Measurements from ENCODE around the gene N4BP3. TPM values are rescaled to one million over a fixed set of nuclear protein-coding genes. Genes with fewer than 3 reads are reported as not detected.
A peak's percentile ranks its signal among the peaks of the same experiment; 100 is the strongest.

Gene N4BP3
- total RNA-seq, 1 donor from 2014 or later = 107 TPM

DNA sequence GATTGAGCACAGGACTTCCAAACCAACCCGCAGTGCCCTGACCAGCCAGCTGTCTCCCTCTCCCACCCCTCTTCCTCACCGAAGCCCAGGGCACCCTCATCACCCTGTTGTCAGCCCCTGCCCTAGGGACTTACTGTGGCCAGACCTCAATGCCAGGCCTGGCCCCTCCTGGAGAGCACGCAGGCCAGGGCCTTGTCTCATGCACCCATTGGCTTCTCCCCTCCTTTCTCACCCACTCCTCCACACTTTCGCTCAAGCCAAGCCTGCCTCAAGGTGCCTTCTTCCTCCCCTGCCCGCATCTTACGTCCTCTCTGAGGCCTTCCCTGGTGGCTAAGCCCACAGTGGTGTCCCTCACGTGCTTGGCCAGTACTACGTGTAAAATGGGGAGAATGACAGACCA lies 33.3 kb upstream of the N4BP3 start:
- H3K36me3 Mint-ChIP-seq (ENCODE audit: low read depth, unreplicated experiment) = peaks cover 4% of the 10 kb centered on the region
- peaks cover 26% of the 10 kb centered on the region for H3K4me1 Mint-ChIP-seq (ENCODE audit: unreplicated experiment)
- no peaks in the 10 kb centered on the region for H3K9me3 Mint-ChIP-seq (ENCODE audit: unreplicated experiment)
- TF ChIP-seq, protein P1, sequence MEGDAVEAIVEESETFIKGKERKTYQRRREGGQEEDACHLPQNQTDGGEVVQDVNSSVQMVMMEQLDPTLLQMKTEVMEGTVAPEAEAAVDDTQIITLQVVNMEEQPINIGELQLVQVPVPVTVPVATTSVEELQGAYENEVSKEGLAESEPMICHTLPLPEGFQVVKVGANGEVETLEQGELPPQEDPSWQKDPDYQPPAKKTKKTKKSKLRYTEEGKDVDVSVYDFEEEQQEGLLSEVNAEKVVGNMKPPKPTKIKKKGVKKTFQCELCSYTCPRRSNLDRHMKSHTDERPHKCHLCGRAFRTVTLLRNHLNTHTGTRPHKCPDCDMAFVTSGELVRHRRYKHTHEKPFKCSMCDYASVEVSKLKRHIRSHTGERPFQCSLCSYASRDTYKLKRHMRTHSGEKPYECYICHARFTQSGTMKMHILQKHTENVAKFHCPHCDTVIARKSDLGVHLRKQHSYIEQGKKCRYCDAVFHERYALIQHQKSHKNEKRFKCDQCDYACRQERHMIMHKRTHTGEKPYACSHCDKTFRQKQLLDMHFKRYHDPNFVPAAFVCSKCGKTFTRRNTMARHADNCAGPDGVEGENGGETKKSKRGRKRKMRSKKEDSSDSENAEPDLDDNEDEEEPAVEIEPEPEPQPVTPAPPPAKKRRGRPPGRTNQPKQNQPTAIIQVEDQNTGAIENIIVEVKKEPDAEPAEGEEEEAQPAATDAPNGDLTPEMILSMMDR (IDR thresholded peaks at IDR 0.05; ENCODE audit: unreplicated experiment) = no peak
- DNase-seq (ENCODE audit: low spot score) = no peak
- peaks cover 11% of the 10 kb centered on the region for H3K27me3 Mint-ChIP-seq (ENCODE audit: unreplicated experiment)
- H3K4me3 Mint-ChIP-seq (ENCODE audit: unreplicated experiment) = peak overlapping the region; percentile 65
- no peak overlapping the region for H3K27ac Mint-ChIP-seq (ENCODE audit: unreplicated experiment)

DNA sequence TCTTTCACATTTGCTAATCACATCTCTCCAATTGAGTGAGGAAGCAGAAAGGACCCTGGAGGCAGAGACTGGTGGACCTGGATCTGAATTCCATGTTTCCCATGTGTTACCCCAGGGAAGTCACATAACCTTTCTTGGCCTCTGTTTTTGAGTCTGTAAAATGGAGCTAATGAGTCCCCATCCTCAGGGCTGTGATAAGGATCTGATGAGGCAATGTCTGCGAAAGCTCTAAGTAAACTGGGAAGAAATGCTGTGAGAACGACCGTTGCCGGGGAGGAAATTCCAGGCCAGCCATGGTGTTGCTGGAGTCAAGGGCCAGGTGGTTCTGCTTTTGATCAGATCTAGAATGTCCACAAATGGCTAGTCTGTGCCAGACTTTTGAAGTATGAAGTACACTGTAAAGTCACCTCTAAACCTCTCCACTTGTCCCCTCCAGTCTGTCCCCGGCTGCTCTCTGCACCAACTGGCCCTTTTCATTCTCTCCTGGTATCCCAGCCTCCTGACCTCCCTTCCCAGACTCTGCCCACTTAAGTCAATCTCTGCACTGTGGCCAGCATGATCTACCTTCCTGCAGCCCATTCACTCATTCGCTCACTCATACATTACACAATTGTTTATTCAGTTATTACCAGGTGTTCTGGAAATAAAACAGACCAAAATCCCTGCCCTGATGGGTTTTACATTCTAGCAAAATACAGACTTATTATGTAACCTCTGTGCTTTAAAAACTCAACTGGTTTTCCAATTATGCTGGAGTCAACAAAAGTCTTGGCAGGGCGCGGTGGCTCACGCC lies 32.5 kb upstream of the N4BP3 start:
- H3K36me3 Mint-ChIP-seq (ENCODE audit: low read depth, unreplicated experiment) = peaks cover 4% of the 10 kb centered on the region
- DNase-seq (ENCODE audit: low spot score) = no peak
- H3K4me1 Mint-ChIP-seq (ENCODE audit: unreplicated experiment) = peaks cover 26% of the 10 kb centered on the region
- TF ChIP-seq, protein P1 (IDR thresholded peaks at IDR 0.05; ENCODE audit: unreplicated experiment) = no peak
- peaks cover 11% of the 10 kb centered on the region for H3K27me3 Mint-ChIP-seq (ENCODE audit: unreplicated experiment)
- peak overlapping the region; percentile 10 for H3K4me3 Mint-ChIP-seq (ENCODE audit: unreplicated experiment)
- H3K27ac Mint-ChIP-seq (ENCODE audit: unreplicated experiment) = peak overlapping the region; percentile 64
- no peaks in the 10 kb centered on the region for H3K9me3 Mint-ChIP-seq (ENCODE audit: unreplicated experiment)

DNA sequence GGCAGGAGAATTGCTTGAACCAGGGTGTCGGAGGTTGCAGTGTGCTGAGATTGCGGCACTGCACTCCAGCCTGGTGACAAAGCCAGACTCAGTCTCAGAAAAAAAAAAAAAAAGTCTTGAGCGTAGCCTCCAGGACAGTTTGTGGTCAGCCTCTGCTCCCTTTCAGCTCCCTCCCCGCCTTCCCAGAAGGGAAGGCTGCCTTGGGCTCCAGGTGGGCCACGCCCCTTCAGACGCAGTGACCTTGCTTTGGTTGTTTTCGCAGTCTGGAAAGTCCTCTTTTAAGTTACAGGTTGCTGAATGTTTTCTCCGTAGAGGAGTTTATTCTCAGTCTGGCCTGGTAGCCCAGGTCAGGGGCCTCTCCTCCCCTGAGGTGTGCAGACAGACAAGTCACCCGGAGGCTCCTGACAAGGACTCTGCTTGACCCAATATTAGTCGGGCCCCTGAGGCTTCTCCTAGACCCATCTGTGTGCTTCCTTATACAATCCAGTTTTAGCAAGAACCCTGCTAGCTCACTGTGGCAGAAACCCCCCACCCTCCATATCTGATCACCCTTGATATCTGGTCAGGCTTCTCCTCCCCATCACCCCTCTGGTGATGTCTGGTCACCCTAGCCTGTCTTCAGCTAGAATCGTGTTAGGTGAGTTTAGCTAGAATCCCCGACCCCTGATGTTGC lies 31.6 kb upstream of the N4BP3 start:
- H3K9me3 Mint-ChIP-seq (ENCODE audit: unreplicated experiment) = no peaks in the 10 kb centered on the region
- peaks cover 26% of the 10 kb centered on the region for H3K4me1 Mint-ChIP-seq (ENCODE audit: unreplicated experiment)
- H3K27me3 Mint-ChIP-seq (ENCODE audit: unreplicated experiment) = peaks cover 12% of the 10 kb centered on the region
- no peak overlapping the region for H3K27ac Mint-ChIP-seq (ENCODE audit: unreplicated experiment)
- H3K4me3 Mint-ChIP-seq (ENCODE audit: unreplicated experiment) = no peak overlapping the region
- DNase-seq (ENCODE audit: low spot score) = no peak
- H3K36me3 Mint-ChIP-seq (ENCODE audit: low read depth, unreplicated experiment) = peaks cover 4% of the 10 kb centered on the region
- TF ChIP-seq, protein P1 (IDR thresholded peaks at IDR 0.05; ENCODE audit: unreplicated experiment) = no peak

DNA sequence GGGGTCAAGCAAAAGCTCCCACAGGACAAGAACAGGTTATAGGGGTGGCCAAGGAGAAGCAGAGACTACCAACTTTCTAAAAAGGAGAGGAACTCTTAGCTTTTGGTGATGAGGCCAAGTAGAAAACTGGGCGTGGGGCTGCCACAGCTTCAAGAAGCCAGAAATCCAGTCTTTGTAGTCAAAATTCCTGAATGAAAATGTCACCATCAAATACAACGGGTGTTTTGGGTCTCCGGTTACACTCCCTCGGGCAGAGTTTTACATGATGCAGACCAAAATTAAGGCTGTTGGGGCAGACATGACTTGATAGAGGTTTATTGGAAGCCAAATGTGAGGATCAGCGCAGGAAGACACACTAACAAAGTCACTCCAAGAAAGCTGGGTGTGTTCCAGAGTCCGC lies 29.4 kb upstream of the N4BP3 start:
- DNase-seq (ENCODE audit: low spot score) = no peak

More for the DNA sequence above, 29.4 kb upstream of the N4BP3 start:
- Mint-ChIP-seq H3K4me3 (ENCODE audit: unreplicated experiment) (no peak overlapping the region), H3K9me3 (ENCODE audit: unreplicated experiment) (no peaks in the 10 kb centered on the region), H3K27ac (ENCODE audit: unreplicated experiment) (no peak overlapping the region), H3K36me3 (ENCODE audit: low read depth, unreplicated experiment) (peaks cover 4% of the 10 kb centered on the region), H3K4me1 (ENCODE audit: unreplicated experiment) (peaks cover 26% of the 10 kb centered on the region), H3K27me3 (ENCODE audit: unreplicated experiment) (peaks cover 11% of the 10 kb centered on the region)
- TF ChIP-seq, protein P1 (IDR thresholded peaks at IDR 0.05; ENCODE audit: unreplicated experiment) = no peak
